Activated CD8-positive, alpha-beta T cell treated with anti-CD3 and anti-CD28 coated beads for 36 hours (primary cell): ENCODE data around the gene ACKR3. TPM values are rescaled to one million over a fixed set of nuclear protein-coding genes. Genes with fewer than 3 reads are reported as not detected.

Experiments
- ATAC-seq: fragments of 200-7000 bp; cut with Tn5 transposase; one replicate; pipeline ENCODE4 v1.10.0; 2021; ENCODE audit warnings: mild to moderate bottlenecking, moderate library complexity
- CTCF ChIA-PET: fragments of 350-600 bp; sonication (Branson Sonifier 250); formaldehyde crosslinking; loops from one replicate; lab custom pipeline; 2021; ENCODE audit warnings: antibody characterized with exemption; lab: Charles Lee
- POLR2A ChIA-PET: fragments of 350-600 bp; sonication (Branson Sonifier 250); formaldehyde crosslinking; loops from one replicate; lab custom pipeline; 2021; ENCODE audit warnings: antibody characterized with exemption; lab: Charles Lee
- DNase-seq: peaks from one replicate; pipeline ENCODE4 v3.0.0-alpha.2; 2020
- H3K27ac Mint-ChIP-seq: one replicate; pipeline ENCODE4 v1.8.0; 2021; ENCODE audit warnings: mild to moderate bottlenecking, mixed read lengths
- H3K27me3 Mint-ChIP-seq: one replicate; pipeline ENCODE4 v1.8.0; 2021; ENCODE audit warnings: mixed read lengths
- H3K36me3 Mint-ChIP-seq: one replicate; pipeline ENCODE4 v1.8.0; 2021; ENCODE audit warnings: low read depth, mixed read lengths
- H3K4me1 Mint-ChIP-seq: one replicate; pipeline ENCODE4 v1.8.0; 2021; ENCODE audit warnings: low read depth, mixed read lengths
- H3K4me3 Mint-ChIP-seq: one replicate; pipeline ENCODE4 v1.8.0; 2021; ENCODE audit warnings: mild to moderate bottlenecking, moderate library complexity, mixed read lengths
- H3K9me3 Mint-ChIP-seq: one replicate; pipeline ENCODE4 v1.8.0; 2021; ENCODE audit warnings: mixed read lengths
- CTCF ChIP-seq: fragments of 200-600 bp; IDR thresholded peaks from one replicate; pipeline ENCODE4 v1.8.0; 2022; ENCODE audit warnings: antibody characterized with exemption, mild to moderate bottlenecking
- intact Hi-C: fragments of 100-400 bp; cut with micrococcal nuclease; formaldehyde crosslinking; loops from one replicate; pipeline ENCODE4 v1.10.0; 2022
- total RNA-seq, 2 experiments: library from RNA; stranded (reverse); gene quantifications; one replicate each; pipeline ENCODE4 v1.2.3, GENCODE V29; 2021

Gene ACKR3
- total RNA-seq, 2 experiments from 2014 or later: 2.4 to 3.4 TPM

- Mint-ChIP-seq H3K9me3 (no peaks in the 10 kb centered on the region), H3K4me1 (peaks cover 12% of the 10 kb centered on the region), H3K27me3 (no peaks in the 10 kb centered on the region), H3K4me3 (no peak overlapping the region), H3K27ac (no peak overlapping the region), H3K36me3 (no peaks in the 10 kb centered on the region)
- no peak for TF ChIP-seq CTCF
- DNase-seq (no peak), ATAC-seq (no peak)
- CTCF ChIA-PET: no interaction called here
- intact Hi-C loops: no loop called here
- POLR2A ChIA-PET: no interaction called here
Observed at GRCh38 chr2:236621786-236622185, 52.2 kb downstream of the ACKR3 start.

DNA sequence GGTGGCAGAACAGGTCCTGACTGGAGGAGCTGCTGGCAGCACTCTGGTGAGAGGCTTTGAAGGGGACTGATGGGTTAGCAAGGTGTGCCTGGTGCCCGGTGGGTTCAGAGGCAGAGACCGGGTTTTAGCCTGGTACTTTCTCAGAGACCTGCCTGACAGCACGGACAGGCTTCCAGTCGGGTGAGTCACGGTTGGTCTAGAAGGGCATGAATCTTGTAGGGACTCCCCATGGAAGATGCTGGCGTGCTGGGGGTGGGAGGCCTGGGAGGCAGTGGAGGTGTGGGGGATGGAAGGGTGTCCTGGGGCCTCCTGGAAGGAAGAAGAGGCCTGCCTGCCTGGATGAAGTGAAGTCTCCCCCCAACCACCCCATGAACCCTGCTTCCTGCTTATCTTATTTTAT is 52.6 kb downstream of the ACKR3 start:
- CTCF ChIA-PET: no interaction called here
- no peaks in the 10 kb centered on the region for H3K36me3 Mint-ChIP-seq
- no peak overlapping the region for H3K27ac Mint-ChIP-seq
- ATAC-seq (no peak), DNase-seq (no peak)
- TF ChIP-seq CTCF: no peak
- intact Hi-C loops: no loop called here
- H3K4me3 Mint-ChIP-seq: no peak overlapping the region
- H3K9me3 Mint-ChIP-seq: no peaks in the 10 kb centered on the region
- H3K27me3 Mint-ChIP-seq: no peaks in the 10 kb centered on the region
- peaks cover 12% of the 10 kb centered on the region for H3K4me1 Mint-ChIP-seq
- POLR2A ChIA-PET: no interaction called here

- TF ChIP-seq CTCF: no peak
- ATAC-seq (no peak), DNase-seq (no peak)
- H3K27me3 Mint-ChIP-seq: no peaks in the 10 kb centered on the region
- ChIA-PET CTCF (no interaction called here), POLR2A (no interaction called here)
- peaks cover 12% of the 10 kb centered on the region for H3K4me1 Mint-ChIP-seq
- intact Hi-C loops: no loop called here
- no peaks in the 10 kb centered on the region for H3K36me3 Mint-ChIP-seq
- H3K9me3 Mint-ChIP-seq: no peaks in the 10 kb centered on the region
- H3K4me3 Mint-ChIP-seq: no peak overlapping the region
- H3K27ac Mint-ChIP-seq: no peak overlapping the region
Observed at GRCh38 chr2:236622660-236623059, 53.0 kb downstream of the ACKR3 start.

- no peak for DNase-seq
- no peak for TF ChIP-seq CTCF
- intact Hi-C loops: no loop called here
- POLR2A ChIA-PET: no interaction called here
- Mint-ChIP-seq H3K9me3 (no peaks in the 10 kb centered on the region), H3K36me3 (no peaks in the 10 kb centered on the region), H3K27ac (no peak overlapping the region), H3K4me1 (peaks cover 12% of the 10 kb centered on the region), H3K4me3 (no peak overlapping the region), H3K27me3 (no peaks in the 10 kb centered on the region)
- ATAC-seq: no peak
- CTCF ChIA-PET: no interaction called here
Observed at GRCh38 chr2:236623816-236624215, 54.2 kb downstream of the ACKR3 start.

DNA sequence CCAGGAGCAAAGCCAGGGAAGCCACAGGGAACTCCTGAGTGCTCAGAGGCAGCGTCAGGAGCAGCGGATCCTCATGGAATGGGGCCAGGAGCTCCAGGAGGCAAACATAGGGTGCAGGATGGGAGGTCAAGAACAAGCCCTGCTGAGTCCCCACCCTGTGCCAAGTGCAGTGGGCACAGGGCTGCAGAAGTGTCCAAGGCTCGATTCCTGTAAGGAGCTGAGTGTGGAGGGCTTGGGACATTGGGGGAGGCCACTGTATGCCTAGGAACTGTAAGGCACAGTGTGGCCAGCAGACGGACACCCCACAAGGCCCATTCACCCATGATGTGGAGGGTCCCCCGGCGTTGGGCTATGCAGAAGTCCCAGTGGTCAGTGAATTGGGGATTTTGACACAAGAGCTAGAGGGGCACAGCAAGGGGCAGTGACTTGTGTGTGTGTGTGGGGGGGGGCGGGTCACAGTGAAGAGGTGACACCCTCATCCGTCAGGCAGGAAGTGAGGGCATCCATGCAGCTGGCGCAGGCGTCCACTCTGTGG is 55.6 kb downstream of the ACKR3 start:
- ATAC-seq: no peak
- CTCF ChIA-PET: no interaction called here
- no peak overlapping the region for H3K4me3 Mint-ChIP-seq

More for the DNA sequence above, 55.6 kb downstream of the ACKR3 start:
- POLR2A ChIA-PET: no interaction called here
- intact Hi-C loops: no loop called here
- Mint-ChIP-seq H3K27me3 (no peaks in the 10 kb centered on the region), H3K36me3 (no peaks in the 10 kb centered on the region), H3K27ac (no peak overlapping the region), H3K4me1 (peaks cover 3% of the 10 kb centered on the region), H3K9me3 (no peaks in the 10 kb centered on the region)
- TF ChIP-seq CTCF: no peak
- DNase-seq: no peak
